Right atrium auricular region (tissue), 2 donors: ENCODE measurements around the gene GET4. TPM values are rescaled to one million over a fixed set of nuclear protein-coding genes. Genes with fewer than 3 reads are reported as not detected.

ENCODE experiments used
- DNase-seq: peaks from one replicate; pipeline ENCODE4 v3.0.0-alpha.2; 2019; ENCODE audit warnings: low spot score
- H3K27ac ChIP-seq, 2 donors: fragments of 200-600 bp; sonication (generic); 1 replicate in 1 of 2; 2 replicates in 1 of 2; pipeline ENCODE4 v1.5.1; 2016 to 2019
- H3K27me3 ChIP-seq, 2 donors: fragments of 200-600 bp; sonication (generic); one replicate each; pipeline versions ENCODE4 v1.5.1 to v1.6.0; 2017 to 2019
- H3K36me3 ChIP-seq: fragments of 200-600 bp; sonication (generic); one replicate; pipeline ENCODE4 v1.5.1; 2016
- H3K4me1 ChIP-seq, 2 donors: fragments of 200-600 bp; sonication (generic); one replicate each; pipeline versions ENCODE4 v1.5.1 to v1.6.0; 2017 to 2019
- H3K4me3 ChIP-seq, 2 donors: fragments of 200-600 bp; sonication (generic); 1 replicate in 1 of 2; 2 replicates in 1 of 2; pipeline ENCODE4 v1.5.1; 2017 to 2019; ENCODE audit warnings: mild to moderate bottlenecking in 1 of 2, moderate library complexity in 1 of 2
- H3K9me3 ChIP-seq, 2 donors: fragments of 200-600 bp; sonication (generic); one replicate each; pipeline ENCODE4 v1.5.1; 2019
- total RNA-seq, 2 donors: library from RNA; depleted of rRNA; stranded (reverse); fragments of >200 nt; gene quantifications; one replicate each; pipeline ENCODE4 v1.1.0, GENCODE V29; 2016
- TF ChIP-seq, protein P1 (sequence below), 2 donors: fragments of 200-600 bp; sonication (generic); IDR thresholded peaks; one replicate each; pipeline ENCODE4 v1.5.1; 2019; ENCODE audit warnings: antibody characterized with exemption in 2 of 2

Gene GET4
- total RNA-seq, 2 donors from 2014 or later = 16.1 to 19.7 TPM

DNA sequence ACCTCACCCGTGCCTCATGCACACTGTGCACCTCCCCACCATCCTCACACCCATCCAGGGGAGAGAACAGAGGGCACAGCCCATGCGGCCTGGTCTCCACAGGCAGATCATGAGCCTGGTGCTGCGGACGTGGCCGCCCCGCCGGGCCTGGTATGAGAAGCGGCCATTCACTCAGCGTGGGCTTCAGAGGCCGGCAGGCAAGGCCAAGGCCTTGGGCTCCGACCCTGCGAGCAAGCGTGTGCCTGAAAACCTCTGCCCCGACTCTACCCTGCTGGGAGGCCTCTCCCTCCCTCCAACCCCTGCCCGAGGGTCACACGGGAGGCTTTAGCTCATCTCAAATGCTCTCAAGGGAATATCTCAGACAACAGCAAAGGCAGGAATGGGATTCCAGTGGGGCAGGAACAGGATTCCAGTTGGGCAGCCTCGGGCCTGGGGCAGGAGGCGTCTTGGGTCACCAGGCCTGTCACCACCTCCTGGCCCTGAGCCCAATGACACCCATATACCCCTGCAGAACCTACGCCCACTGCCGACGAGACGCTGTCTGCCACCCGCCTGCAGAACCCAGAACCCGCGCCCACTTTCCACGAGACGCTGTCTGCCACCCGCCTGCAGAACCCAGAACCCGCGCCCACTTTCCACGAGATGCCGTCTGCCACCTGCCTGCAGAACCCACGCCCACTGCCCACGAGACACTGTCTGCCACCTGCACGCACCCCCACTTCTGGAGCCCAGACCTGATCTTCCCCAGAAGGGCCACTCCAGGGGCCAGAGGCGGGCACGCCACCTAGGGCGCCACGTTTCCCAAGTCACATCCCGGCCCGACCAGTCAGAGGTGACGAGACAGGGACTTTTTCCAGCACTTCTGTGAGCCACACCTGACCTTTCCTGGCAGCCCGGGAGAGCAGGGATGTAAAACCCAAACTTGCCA is 39.2 kb downstream of the GET4 start:
- TF ChIP-seq, protein P1, sequence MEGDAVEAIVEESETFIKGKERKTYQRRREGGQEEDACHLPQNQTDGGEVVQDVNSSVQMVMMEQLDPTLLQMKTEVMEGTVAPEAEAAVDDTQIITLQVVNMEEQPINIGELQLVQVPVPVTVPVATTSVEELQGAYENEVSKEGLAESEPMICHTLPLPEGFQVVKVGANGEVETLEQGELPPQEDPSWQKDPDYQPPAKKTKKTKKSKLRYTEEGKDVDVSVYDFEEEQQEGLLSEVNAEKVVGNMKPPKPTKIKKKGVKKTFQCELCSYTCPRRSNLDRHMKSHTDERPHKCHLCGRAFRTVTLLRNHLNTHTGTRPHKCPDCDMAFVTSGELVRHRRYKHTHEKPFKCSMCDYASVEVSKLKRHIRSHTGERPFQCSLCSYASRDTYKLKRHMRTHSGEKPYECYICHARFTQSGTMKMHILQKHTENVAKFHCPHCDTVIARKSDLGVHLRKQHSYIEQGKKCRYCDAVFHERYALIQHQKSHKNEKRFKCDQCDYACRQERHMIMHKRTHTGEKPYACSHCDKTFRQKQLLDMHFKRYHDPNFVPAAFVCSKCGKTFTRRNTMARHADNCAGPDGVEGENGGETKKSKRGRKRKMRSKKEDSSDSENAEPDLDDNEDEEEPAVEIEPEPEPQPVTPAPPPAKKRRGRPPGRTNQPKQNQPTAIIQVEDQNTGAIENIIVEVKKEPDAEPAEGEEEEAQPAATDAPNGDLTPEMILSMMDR (IDR thresholded peaks at IDR 0.05) = no peak
- Histone ChIP-seq H3K9me3 (no peaks in the 10 kb centered on the region), H3K27me3 (no peaks in the 10 kb centered on the region), H3K36me3 (no peaks in the 10 kb centered on the region), H3K27ac (no peak overlapping the region), H3K4me1 (peaks cover 0 to 5% of the 10 kb centered on the region in 2 donors), H3K4me3 (no peak overlapping the region)
- no peak for DNase-seq

DNA sequence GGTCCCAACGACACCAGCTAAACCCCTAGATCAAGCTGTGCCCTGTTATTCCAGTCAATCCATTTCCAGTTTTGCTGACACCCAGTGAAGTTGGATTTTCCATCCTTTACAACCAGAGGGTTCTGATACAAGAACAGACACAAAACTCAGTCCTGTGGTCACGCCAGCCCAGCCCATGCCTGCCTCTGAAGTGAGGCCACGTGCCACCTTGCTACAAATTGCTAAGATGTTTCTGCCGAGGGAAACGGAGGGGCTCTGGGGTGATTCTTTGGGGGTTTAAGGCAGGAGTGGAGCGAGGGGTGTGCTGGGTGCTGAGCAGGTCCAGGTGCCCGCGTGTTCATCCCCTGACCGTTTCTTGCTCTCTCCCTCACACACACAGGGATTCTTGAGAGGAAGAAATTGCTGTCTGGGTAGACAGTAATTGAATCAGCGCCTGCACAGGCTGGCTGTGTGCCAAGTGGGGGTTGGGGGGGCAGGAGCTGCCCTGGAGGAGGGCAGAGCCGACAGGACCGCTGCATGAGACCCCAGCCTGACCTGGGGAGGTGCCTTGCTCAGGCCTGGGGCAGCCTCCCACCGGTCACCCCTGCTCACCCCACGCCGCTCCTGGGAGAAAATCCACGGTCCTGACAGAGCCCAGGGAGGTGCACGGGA is 40.1 kb downstream of the GET4 start:
- Histone ChIP-seq H3K4me1 (peaks cover 0 to 5% of the 10 kb centered on the region in 2 donors), H3K27ac (no peak overlapping the region), H3K36me3 (no peaks in the 10 kb centered on the region), H3K9me3 (no peaks in the 10 kb centered on the region), H3K4me3 (no peak overlapping the region), H3K27me3 (no peaks in the 10 kb centered on the region)
- TF ChIP-seq, protein P1 (IDR thresholded peaks at IDR 0.05) = no peak
- DNase-seq = no peak

DNA sequence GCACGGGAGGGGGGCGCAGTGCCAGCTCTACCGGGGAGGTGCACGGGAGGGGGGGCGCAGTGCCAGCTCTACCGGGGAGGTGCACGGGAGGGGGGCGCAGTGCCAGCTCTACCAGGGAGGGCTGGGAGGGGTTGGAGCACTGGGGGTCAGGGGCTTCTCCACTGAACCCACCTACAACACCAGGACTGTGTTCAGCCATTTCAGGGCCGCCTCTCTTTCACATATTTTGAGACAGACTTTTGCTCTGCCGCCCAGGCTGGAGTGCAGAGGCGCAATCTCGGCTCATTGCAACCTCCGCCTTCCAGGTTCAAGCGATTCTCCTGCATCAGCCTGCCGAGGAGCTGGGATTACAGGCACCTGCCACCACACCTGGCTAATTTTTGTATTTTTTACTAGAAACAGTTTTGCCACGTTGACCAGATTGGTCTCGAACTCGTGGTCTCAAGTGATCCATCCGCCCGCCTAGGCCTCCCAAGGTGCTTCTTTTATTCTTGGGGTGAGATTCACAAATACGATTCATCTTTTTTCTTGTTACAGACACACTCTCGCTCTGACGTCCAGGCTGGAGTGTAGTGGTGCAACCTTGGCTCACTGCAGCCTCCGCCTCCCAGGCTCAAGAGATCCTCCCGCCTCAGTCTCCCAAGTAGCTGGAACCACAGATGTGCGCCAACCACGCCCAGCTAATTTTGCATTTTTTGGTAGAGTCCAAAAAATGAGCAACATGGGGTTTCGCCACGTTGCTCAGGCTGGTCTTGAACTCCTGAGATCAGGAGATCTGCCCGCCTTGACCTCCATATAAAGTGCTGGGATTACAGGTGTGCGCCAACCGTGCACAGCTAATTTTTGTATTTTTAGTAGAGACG is 41.1 kb downstream of the GET4 start:
- H3K27ac ChIP-seq = no peak overlapping the region
- H3K27me3 ChIP-seq = no peaks in the 10 kb centered on the region
- no peaks in the 10 kb centered on the region for H3K36me3 ChIP-seq
- no peak for DNase-seq
- H3K9me3 ChIP-seq = no peaks in the 10 kb centered on the region
- TF ChIP-seq, protein P1 (IDR thresholded peaks at IDR 0.05) = no peak
- no peak overlapping the region for H3K4me3 ChIP-seq
- peaks cover 0 to 8% of the 10 kb centered on the region in 2 donors for H3K4me1 ChIP-seq

DNA sequence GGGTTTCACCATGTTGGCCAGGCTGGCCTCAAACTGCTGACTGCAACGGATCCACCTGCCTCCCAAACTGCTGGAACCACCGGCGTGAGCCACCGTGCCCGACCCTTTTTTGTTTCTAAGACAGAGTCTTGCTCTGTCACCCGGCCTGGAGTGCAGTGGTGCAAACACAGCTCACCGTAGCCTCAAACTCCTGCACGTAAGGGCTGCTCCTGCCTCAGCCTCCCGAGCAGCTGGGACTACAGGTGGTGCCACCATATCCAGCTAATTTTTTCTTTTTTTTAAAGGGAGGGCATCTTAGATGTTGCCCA is 41.7 kb downstream of the GET4 start:
- no peaks in the 10 kb centered on the region for H3K27me3 ChIP-seq
- DNase-seq = no peak

DNA sequence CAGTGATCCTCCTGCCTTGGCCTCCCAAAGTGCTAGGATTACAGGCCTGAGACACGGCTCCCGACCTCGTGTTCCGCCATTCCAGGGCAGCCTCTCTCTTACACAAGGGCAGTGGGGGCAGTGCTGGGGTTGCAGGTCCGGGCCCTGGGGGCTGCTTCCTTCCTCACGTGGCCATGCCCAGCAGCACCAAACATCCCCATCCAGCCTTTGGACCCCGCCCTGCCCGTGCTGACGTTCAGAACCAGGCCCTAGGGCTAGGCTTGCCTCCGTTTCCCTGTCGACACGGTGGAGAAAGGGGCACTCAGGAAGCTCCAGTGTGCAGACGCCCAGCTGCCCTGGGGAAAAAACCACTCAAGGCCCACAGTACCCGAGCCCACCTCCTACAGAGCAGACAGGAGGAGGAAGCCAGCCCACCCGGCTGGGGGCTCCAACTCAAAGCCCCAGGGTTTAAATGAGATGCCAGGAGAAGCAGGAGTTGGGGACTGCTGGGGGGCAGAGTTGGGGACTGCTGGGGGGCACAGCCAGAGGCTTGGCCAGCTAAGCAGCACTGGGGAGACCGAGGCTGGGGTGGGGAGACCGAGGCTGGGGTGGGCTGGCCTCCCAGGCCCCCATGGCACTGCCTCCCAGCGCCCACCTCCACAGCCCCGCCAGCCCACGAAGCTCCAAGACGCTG is 42.2 kb downstream of the GET4 start:
- Histone ChIP-seq H3K36me3 (no peaks in the 10 kb centered on the region), H3K27ac (no peak overlapping the region), H3K4me1 (peaks cover 0 to 19% of the 10 kb centered on the region in 2 donors), H3K4me3 (no peak overlapping the region), H3K27me3 (no peaks in the 10 kb centered on the region), H3K9me3 (no peaks in the 10 kb centered on the region)
- TF ChIP-seq, protein P1 (IDR thresholded peaks at IDR 0.05) = no peak
- DNase-seq = no peak

More for the DNA sequence above, 41.7 kb downstream of the GET4 start:
- Histone ChIP-seq H3K4me3 (no peak overlapping the region), H3K36me3 (no peaks in the 10 kb centered on the region), H3K4me1 (peaks cover 0 to 14% of the 10 kb centered on the region in 2 donors), H3K9me3 (no peaks in the 10 kb centered on the region), H3K27ac (no peak overlapping the region)
- TF ChIP-seq, protein P1 (IDR thresholded peaks at IDR 0.05) = no peak
